Dedifferentiated amniotic fluid mesenchymal stem cell (primary cell): ENCODE data around the gene CDKN1B.
A peak's percentile ranks its signal among the peaks of the same experiment; 100 is the strongest.

Experiments used
- DNase-seq: peaks from one replicate; pipeline ENCODE4 v3.0.0-alpha.2; 2016; ENCODE audit errors: extremely low spot score

Gene CDKN1B

DNA sequence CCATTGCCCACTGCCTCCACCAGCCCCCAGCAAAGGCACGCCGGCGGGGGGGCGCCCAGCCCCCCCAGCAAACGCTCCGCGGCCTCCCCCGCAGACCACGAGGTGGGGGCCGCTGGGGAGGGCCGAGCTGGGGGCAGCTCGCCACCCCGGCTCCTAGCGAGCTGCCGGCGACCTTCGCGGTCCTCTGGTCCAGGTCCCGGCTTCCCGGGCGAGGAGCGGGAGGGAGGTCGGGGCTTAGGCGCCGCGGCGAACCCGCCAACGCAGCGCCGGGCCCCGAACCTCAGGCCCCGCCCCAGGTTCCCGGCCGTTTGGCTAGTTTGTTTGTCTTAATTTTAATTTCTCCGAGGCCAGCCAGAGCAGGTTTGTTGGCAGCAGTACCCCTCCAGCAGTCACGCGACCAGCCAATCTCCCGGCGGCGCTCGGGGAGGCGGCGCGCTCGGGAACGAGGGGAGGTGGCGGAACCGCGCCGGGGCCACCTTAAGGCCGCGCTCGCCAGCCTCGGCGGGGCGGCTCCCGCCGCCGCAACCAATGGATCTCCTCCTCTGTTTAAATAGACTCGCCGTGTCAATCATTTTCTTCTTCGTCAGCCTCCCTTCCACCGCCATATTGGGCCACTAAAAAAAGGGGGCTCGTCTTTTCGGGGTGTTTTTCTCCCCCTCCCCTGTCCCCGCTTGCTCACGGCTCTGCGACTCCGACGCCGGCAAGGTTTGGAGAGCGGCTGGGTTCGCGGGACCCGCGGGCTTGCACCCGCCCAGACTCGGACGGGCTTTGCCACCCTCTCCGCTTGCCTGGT is at the start of gene CDKN1B:
Gene CDKN1B (plus strand): TSS at position 576 of the 793 bp plus-strand sequence. CDS start 472 bp downstream, outside the sequence.
- peak; percentile 76 for DNase-seq

DNA sequence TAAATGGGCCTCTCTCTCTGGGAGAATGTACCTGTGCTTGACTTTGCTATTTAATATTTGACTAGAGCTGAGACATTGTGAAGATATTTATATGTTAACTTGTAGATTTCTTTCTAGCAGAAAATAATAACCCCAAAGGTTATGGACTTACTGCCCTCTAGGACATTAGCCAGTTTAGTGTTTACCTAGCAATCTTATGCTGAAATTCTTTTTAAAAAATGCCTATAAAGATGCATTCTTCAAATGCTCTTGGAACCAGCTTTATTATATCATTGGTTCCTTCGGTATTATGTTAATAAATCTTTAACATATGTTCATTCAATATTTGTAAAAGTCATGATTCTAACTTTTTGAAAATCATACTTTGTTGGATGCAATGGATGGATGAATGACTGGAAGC is 49.2 kb upstream of the CDKN1B start:
- DNase-seq, result no peak

DNA sequence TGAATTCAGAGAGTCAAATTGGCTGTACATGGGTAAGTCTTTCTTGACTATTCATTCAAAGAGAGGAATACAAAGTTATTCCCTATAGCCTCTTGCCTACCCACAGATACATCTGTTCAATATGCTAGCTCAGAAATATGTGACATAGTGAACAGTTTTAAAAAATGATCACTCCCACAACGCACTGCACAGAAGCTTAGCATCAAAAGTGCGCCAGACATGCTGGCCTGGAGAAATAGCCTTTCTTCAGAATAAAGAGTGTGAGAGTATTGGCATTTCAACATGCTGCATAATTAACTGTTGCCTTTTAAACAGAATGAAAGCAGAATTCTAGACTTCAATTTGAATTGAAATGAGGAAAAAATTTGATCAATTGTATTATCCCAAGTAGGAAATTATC is 48.1 kb upstream of the CDKN1B start:
- no peak for DNase-seq

DNA sequence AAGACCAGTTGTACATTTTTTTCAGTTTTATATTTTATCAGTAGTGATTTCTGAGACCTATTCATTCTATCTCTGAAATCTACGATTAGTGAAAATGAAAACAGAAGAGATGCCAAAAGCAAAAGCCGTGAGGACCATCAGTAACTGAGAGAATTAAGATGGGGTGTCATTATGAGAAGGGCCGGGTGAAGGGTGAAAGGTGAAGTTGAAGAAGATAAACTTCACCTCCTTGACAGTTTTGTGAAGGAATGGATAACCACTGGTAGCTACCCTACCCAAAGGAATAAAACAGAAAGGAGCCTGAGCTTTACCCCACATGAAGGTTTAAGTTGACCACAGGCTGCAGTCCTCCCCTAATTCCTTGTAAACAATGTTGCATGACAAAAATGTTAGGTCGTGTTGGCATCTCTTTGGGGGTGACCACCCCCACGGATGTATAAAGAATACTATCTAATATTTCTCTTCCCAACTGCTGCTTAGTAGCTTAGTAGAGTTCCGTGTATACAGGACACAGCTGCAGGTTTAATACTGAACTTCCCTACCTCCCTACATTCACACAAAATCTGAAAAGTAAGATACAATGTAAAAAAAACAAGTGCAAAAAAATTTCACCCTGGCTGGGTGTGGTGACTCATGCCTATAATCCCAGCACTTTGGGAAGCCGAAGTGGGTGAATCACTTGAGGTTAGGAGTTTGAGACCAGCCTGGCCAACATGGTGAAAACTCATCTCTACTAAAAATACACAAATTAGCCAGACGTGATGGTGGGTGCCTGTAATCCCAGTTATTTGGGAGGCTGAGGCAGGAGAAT is 45.1 kb upstream of the CDKN1B start:
- DNase-seq, result no peak

GRCh38 chr12:12673296-12673695 is 43.9 kb upstream of the CDKN1B start:
- no peak for DNase-seq

GRCh38 chr12:12676605-12677004 is 40.6 kb upstream of the CDKN1B start:
- no peak for DNase-seq

DNA sequence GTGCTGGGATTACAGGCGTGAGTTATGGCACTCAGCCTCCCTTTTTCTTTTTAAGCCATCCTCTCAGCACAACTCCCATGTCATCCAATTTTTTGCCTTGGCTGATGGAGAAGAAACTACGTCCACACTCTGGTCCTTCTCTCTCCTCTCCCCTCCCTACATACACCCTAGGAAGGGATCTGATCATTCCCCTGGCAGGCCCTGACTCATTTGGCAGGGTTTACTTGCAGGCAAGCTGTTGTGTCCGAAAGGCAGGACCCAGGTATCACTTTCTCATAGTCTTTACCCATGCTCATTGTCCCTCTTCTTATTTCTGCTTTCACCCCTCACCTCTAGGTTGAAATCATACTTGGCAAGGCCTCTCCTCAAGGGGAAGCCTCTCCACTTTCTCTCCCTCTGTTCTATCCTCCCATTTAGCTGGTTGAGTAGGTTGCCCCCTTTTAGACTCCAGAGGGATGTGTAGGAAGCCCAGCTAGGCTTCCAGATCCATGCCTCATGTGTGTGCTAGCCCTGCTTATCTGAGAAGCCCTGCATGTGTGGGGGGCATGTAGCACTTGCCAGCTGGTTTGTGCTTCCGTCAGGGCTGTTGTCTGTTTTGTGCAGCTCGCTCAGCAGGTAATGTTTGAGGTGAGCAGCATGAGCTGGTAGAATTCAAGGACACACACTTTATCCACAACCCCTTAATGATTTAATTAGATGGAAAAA is 36.0 kb upstream of the CDKN1B start:
- no peak for DNase-seq

- DNase-seq, result no peak
Measured at GRCh38 chr12:12682284-12682683, 34.9 kb upstream of the CDKN1B start.

DNA sequence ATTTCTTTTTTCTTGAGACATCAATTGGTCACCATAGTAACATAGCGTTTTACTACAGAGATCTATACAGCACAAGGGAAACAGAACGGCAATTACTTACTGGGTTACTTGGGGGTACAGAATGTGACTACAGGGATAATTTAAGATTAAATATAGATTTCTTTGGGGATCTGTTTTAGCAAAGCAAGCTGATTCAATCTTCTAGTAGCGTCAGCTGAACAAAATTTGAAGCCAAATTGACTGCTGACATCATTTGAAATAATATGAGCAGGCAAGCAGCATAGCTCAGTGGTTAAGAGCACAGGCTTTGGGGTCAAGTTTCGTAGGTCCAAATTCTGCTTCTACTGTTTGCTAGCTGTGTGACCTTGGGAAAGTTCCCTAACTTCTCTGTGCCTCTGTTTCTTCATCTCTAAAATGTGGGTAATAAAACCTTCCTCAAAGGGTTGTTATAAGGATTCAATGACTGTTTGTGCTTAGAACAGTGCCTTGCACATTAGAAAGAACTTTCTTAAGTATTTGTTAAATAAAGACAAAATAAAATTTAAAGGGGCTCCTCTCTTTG is 34.0 kb upstream of the CDKN1B start:
- DNase-seq, result no peak

DNA sequence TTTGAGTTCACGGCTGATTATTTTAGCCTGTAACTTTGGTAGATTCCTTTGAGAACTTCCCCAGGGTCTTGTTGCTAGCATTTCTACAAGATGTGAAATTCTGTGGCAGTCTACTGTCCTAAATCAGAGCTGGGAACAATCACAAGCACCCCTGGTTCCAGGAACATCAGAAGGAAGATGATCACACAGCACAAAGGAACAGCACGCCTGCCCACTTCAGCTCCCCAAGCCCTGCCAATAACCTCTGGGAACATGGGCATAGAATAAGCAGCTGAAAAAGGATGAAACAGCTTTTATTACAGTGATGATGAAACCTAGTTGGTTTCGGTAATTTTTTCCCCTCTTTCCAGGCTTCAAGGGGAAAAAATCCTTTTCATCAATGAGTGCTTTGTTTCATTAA is 33.4 kb upstream of the CDKN1B start:
- DNase-seq, result no peak

DNA sequence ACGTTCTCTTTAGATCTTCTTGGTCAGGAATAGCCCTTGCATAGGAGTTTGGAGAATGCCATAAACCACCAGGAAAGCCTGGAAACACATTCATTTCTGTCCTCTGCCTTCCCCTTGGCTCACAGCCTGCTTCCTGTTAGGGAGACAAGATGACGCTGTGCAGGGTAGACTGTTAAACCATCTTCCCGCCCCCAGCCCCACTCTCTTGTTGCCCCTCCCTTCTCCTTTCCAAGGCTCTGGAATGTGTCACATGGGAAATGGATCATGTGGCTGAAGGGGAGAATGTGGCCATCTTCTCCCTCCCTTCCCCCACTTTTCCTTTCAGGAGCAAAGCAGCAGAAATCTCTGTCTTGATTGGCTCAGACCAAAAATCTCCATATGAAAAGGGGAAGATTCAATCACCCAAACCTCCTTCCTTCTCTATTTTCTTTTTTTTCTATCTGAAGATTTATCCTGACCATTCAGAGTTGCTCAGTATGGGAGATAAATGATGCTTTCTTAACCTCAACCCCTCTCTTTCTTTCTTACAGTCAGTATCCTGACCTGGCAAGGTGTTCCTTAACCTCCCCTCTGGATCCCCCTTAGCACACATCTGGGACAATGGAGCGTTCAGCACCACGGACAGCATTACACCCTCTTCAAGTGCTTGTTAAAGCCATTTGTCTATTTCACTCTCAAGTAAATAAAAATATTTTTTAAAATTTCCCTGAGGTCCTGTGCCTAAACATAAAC is 32.6 kb upstream of the CDKN1B start:
- no peak for DNase-seq

GRCh38 chr12:12685305-12685704 is 31.9 kb upstream of the CDKN1B start:
- DNase-seq, result no peak

DNA sequence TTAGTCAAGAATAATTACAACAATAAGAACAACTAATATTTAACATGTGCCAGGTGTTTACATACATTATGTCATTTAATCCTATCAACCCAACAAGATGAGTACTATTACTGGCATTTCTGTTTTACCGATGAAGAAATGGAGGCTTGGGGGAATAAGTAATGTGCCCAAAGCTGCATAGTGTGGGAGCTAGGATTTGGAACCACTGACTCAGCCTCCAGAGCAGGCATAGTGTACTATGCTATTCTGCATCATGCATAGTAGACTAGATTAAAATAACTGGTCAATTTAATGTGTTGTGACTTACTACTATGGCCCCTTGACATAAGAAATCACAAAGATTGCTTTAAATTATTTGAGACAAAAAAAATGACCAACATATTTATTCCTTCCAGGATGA is 30.7 kb upstream of the CDKN1B start:
- DNase-seq, result no peak

DNA sequence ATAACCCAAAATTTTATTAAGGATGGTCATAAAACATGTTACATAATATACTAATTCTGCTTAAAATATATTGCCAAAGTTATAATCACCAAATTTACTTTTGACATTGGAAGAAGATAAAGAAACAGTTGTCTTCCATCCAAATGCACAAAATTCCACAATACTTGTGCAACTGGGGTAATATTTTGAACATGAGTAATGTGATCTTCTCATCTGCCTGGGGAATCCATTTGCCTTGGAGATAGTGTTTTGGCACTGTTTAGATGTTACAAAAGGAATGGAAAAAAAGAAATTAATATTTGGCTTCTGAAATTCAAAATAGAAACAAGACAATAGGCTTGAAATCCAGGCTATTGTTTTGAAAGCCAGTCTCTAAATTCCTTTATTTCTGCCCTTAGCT is 30.2 kb upstream of the CDKN1B start:
- no peak for DNase-seq

DNA sequence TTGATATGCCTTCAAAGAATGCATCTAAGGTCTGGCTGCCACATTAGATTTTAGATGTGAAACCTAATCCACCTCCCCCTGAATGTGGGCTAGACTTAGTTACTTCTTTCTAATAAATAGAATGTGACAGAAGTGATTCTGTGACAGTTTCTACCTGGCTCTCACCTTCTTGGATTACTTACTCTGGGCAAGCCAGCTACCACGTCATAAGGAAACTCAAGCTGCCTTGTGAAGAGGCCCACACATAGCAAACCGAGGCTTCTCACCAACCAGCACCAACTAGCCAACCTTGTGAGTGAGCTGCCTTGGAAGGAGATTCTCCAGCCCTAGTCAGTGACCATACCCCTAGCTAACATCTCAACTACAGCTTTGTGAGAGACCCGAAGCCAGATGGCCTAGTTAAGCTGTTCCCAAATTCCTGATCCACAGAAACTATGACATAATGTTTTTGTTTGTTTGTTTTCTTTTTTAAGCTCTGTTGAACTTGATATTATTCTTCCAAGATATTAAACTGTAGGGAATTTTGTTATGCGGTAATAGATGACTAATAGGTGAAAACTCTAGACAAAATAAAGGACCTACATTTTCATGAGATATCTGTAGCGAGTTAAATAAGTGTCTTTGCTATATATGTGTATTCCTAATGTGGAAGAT is 27.4 kb upstream of the CDKN1B start:
- no peak for DNase-seq

GRCh38 chr12:12691549-12691948 is 25.6 kb upstream of the CDKN1B start:
- DNase-seq, result no peak

DNA sequence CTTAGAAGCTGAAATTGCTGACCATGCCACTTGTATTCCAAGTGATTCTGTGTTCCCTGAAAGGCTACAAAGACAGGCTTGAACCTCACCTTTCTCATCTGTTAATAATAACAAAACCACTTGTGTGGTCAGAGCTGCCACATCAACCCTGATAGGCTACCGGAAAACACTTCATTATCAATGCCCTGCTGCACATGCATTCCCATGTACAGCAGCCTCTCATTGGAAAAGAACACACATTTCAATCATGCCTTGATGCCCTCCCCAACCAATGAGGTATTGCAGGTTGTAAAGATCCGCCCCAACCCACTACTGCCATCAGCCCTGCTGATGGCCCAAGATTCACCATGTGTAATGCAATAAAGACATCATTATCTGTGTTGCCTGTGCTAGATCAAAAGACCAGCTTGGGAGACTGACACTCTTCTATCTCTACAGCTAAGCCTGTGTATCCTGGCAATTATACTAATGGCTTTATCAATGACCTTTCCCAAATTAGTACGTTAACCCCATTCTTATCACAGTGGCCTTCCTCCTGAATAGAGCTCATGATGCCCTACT is 24.0 kb upstream of the CDKN1B start:
- DNase-seq, result no peak

GRCh38 chr12:12696562-12697383 is 20.4 kb upstream of the CDKN1B start:
- DNase-seq, result peak; percentile 83

DNA sequence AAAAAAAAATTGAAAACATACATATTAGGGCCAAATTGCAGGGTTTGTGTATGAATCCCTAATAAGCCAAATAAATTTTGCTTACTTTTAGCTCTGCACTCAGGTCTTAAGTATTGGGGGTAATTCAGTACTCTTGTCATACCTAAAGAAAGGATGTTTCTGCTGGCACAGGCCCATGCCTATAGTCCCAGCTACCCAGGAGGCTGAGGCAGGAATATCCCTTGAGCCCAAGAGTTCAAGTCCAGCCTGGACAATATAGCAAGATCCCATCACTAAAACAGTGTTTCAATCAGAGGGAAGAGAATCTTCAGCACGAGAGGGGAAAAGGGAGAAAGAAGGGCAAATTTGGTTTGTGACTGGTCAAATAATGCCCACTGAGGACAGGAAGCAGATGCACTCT is 17.8 kb upstream of the CDKN1B start:
- no peak for DNase-seq

- no peak for DNase-seq
Measured at GRCh38 chr12:12700254-12700653, 16.9 kb upstream of the CDKN1B start.
